ENCODE measurements around the gene RNF207. TPM values are rescaled to one million over a fixed set of nuclear protein-coding genes. Genes with fewer than 3 reads are reported as not detected.

RNF207 gene
- total and polyA plus RNA-seq, 2 of the 13 experiments (the other 11 are each of a cell fraction or from before 2014, with no cell fraction given): 9.8 to 15.9 TPM

- TF ChIP-seq GPBP1L1 (CRISPR knock-in tag; IDR thresholded peaks at IDR 0.05) (no peak), ZBTB46 (CRISPR knock-in tag; IDR thresholded peaks at IDR 0.05; ENCODE audit: borderline replicate concordance) (no peak), FOXA1 (IDR thresholded peaks at IDR 0.05) (no peak), FOXA1 (CRISPR knock-in tag; IDR thresholded peaks at IDR 0.05) (no peak), BRCA1 (CRISPR knock-in tag; IDR thresholded peaks at IDR 0.05) (no peak), REXO4 (CRISPR knock-in tag; IDR thresholded peaks at IDR 0.05; ENCODE audit: borderline replicate concordance) (no peak), HOXA3 (CRISPR knock-in tag; IDR thresholded peaks at IDR 0.05) (no peak)
Observed at GRCh38 chr1:6260961-6261614, 55.2 kb downstream of the RNF207 start, which contains the start of gene GPR153 (continued).

GRCh38 chr1:6261615-6261995, 55.7 kb downstream of the RNF207 start:
- H3K4me3 ChIP-seq (replicated peaks in 1 of 3; ENCODE audit: insufficient read depth in 1 of 3, low read depth in 2 of 3, low read length in 3 of 3): peak overlapping the region; percentile 37 to 68 (median 45); a peak in 3 of 6 replicates
- BruUV-seq (replicated peaks): no TSS peak
- no peaks in the 10 kb centered on the region for H3K9me3 ChIP-seq (ENCODE audit: low read length)
- no peaks in the 10 kb centered on the region for H4K20me1 ChIP-seq (ENCODE audit: insufficient read depth, low read length)
- intact Hi-C loops (cut with micrococcal nuclease; ENCODE audit: unreplicated experiment) (no loop called here), in situ Hi-C loops (cut with HindIII; ENCODE audit: extremely low pct_ligation_motif_present, low pct_unique_long_range_greater_than_20kb) (no loop called here)
- H3K27me3 ChIP-seq (ENCODE audit: control insufficient read depth in 1 of 2, insufficient read depth in 2 of 2, low read length in 2 of 2): peaks cover 0 to 7% of the 10 kb centered on the region in 2 experiments; a peak in 4 of 5 replicates
- CTCF ChIA-PET (ENCODE audit: low intra/inter-chr PET ratio, low total read pairs): no interaction called here
- H3K79me2 ChIP-seq (ENCODE audit: insufficient read depth, low read length): no peaks in the 10 kb centered on the region
- peaks cover 35% of the 10 kb centered on the region for H3K4me1 ChIP-seq (ENCODE audit: insufficient read depth, low read length)
- no peak overlapping the region for H3K9ac ChIP-seq (ENCODE audit: insufficient read depth, low read depth, low read length)
- H3K27ac ChIP-seq (ENCODE audit: extremely low read length, insufficient read depth, low read length): no peak overlapping the region
- no peak for TF ChIP-seq RFXAP (CRISPR knock-in tag; IDR thresholded peaks at IDR 0.05; ENCODE audit: borderline replicate concordance)
- no peak for TF ChIP-seq ZNF160 (CRISPR knock-in tag; IDR thresholded peaks at IDR 0.05)
- TF ChIP-seq NR2F2 (IDR thresholded peaks at IDR 0.05; ENCODE audit: borderline replicate concordance, low read depth): no peak
- no peak for TF ChIP-seq TAF15 (IDR thresholded peaks at IDR 0.05; ENCODE audit: low read depth, low read length, poor library complexity, severe bottlenecking)
- TF ChIP-seq PCBP1 (IDR thresholded peaks at IDR 0.05; ENCODE audit: borderline replicate concordance, low read depth, low read length): peak; percentile 68; the same call in 1 of the 2 replicates
- no peak for TF ChIP-seq ZSCAN20 (CRISPR knock-in tag; IDR thresholded peaks at IDR 0.05; ENCODE audit: borderline replicate concordance)
- H3K4me2 ChIP-seq (ENCODE audit: low read depth, low read length): peak overlapping the region; percentile 63
- POLR2A ChIA-PET: no interaction called here
- WGBS (ENCODE audit: low lambda C conversion rate): 11% methylated on average over 8 of the region's 15 CpGs
- H2AFZ ChIP-seq (ENCODE audit: low read length): no peak overlapping the region
- peak; percentile 4 for ATAC-seq
- H3K36me3 ChIP-seq (replicated peaks in 1 of 2; ENCODE audit: control insufficient read depth in 1 of 2, insufficient read depth in 2 of 2, low read length in 2 of 2): no peaks in the 10 kb centered on the region
- no peak for FAIRE-seq
- DNase-seq (ENCODE audit: low spot score): no peak
